ENCODE results near the gene RRP9. TPM values are rescaled to one million over a fixed set of nuclear protein-coding genes. Genes with fewer than 3 reads are reported as not detected.
A peak's percentile ranks its signal among the peaks of the same experiment; 100 is the strongest.

The RRP9 gene
- total RNA-seq, 1 donor from 2014 or later = 32.4 TPM

DNA sequence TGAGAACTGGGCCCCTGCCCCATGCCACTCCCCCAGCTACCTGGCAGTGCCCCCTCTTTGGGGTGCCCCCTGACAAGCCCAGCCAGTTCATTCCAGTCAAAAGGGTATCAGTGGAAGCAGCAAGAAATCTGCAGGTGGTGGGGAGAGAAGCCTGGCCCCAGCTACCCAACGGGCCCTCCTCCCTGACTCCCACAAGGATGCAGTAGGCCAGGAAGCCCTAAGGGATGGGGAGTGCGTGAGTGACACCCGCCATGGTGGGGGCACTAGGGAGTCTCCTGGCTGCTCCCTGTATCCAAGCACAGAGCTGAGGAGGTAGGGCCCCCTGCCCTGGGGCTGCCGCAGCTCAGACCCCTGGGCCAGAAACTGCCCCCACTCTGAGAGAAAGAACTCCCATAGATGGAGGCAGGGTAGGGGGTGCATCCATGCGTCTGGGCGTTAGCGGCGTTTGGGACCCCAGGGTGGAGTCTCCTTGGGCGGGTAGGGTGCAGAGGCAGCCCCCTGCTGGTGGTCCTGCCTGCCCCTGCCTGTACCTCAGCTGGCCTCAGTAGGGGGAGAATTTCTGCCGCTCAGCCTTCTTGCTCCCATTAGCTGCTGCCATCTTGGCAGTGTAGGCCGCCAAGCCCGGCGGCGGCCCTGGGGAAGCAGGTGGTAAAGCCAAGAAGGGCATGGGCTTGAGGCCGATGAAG lies 16.0 kb upstream of the RRP9 start:
- H3K4me1 Mint-ChIP-seq = peaks cover 2% of the 10 kb centered on the region
- H3K36me3 Mint-ChIP-seq (ENCODE audit: low read depth) = no peaks in the 10 kb centered on the region
- H3K27me3 Mint-ChIP-seq = peaks cover 16% of the 10 kb centered on the region
- no peaks in the 10 kb centered on the region for H3K9me3 Mint-ChIP-seq
- no peak for DNase-seq
- ATAC-seq (ENCODE audit: low read depth) = no peak
- intact Hi-C loops (cut with micrococcal nuclease) = no loop called here
- no peak overlapping the region for H3K27ac Mint-ChIP-seq
- CTCF ChIA-PET = interaction anchor here (1.3 kb wide), 1 partner anchor 13 kb away, joined by 3 read pairs; no protein-coding TSS in a partner anchor
- H3K4me3 Mint-ChIP-seq = no peak overlapping the region
- POLR2A ChIA-PET = no interaction called here
- TF ChIP-seq, protein P1, sequence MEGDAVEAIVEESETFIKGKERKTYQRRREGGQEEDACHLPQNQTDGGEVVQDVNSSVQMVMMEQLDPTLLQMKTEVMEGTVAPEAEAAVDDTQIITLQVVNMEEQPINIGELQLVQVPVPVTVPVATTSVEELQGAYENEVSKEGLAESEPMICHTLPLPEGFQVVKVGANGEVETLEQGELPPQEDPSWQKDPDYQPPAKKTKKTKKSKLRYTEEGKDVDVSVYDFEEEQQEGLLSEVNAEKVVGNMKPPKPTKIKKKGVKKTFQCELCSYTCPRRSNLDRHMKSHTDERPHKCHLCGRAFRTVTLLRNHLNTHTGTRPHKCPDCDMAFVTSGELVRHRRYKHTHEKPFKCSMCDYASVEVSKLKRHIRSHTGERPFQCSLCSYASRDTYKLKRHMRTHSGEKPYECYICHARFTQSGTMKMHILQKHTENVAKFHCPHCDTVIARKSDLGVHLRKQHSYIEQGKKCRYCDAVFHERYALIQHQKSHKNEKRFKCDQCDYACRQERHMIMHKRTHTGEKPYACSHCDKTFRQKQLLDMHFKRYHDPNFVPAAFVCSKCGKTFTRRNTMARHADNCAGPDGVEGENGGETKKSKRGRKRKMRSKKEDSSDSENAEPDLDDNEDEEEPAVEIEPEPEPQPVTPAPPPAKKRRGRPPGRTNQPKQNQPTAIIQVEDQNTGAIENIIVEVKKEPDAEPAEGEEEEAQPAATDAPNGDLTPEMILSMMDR (IDR thresholded peaks at IDR 0.05) = no peak

DNA sequence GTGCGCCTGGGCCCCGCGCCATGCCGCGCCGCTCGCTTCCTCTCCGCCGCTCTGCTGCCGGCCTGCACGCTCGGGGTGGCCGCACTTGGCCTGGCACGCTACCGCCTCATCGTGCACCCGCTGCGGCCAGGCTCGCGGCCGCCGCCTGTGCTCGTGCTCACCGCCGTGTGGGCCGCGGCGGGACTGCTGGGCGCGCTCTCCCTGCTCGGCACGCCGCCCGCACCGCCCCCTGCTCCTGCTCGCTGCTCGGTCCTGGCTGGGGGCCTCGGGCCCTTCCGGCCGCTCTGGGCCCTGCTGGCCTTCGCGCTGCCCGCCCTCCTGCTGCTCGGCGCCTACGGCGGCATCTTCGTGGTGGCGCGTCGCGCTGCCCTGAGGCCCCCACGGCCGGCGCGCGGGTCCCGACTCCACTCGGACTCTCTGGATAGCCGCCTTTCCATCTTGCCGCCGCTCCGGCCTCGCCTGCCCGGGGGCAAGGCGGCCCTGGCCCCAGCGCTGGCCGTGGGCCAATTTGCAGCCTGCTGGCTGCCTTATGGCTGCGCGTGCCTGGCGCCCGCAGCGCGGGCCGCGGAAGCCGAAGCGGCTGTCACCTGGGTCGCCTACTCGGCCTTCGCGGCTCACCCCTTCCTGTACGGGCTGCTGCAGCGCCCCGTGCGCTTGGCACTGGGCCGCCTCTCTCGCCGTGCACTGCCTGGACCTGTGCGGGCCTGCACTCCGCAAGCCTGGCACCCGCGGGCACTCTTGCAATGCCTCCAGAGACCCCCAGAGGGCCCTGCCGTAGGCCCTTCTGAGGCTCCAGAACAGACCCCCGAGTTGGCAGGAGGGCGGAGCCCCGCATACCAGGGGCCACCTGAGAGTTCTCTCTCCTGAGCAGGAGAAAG lies 14.4 kb upstream of the RRP9 start:
- TF ChIP-seq, protein P1 (IDR thresholded peaks at IDR 0.05) = no peak
- POLR2A ChIA-PET = no interaction called here
- CTCF ChIA-PET = interaction anchor here (1.3 kb wide), 1 partner anchor 11 kb away, joined by 3 read pairs; no protein-coding TSS in a partner anchor
- Mint-ChIP-seq H3K36me3 (ENCODE audit: low read depth) (no peaks in the 10 kb centered on the region), H3K27me3 (peaks cover 19% of the 10 kb centered on the region), H3K9me3 (no peaks in the 10 kb centered on the region), H3K4me3 (peak overlapping the region; percentile 24), H3K4me1 (peaks cover 2% of the 10 kb centered on the region), H3K27ac (no peak overlapping the region)
- intact Hi-C loops (cut with micrococcal nuclease) = loop anchor here (1.0 kb wide), 2 partner anchors 11 to 14 kb away; partner anchors contain the start of genes PARP3 and PCBP4
- peak; percentile 83 for ATAC-seq (ENCODE audit: low read depth)
- peak; percentile 47 for DNase-seq

DNA sequence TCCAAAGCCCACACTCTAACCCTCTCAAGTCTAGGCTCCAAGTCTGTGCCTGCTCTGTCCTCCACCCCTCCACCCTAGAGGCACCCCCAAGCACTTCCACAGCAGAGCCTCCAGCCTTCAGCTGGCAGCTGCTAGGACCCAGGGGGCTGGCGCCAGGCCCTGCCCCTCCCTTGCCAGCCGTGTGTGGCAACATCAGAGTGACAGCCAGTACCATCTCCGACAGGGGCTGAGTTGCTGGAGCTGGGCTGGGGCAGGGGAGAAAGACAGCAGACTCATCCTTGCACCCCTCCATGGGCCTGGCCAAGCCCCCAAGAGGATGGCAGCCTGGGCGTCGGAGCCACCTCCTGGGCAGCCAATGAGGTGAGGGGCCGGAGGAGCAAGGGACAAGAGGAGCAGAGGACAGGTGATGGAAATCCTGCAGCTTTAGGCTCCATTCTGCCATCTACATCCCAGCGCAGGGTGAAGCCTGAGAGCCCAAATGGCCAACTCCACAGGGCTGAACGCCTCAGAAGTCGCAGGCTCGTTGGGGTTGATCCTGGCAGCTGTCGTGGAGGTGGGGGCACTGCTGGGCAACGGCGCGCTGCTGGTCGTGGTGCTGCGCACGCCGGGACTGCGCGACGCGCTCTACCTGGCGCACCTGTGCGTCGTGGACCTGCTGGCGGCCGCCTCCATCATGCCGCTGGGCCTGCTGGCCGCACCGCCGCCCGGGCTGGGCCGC lies 13.6 kb upstream of the RRP9 start, which contains the start of gene GPR62:
Gene GPR62, plus strand, starts transcription at position 207 of the 718 bp plus-strand sequence. Its CDS starts 272 bp downstream, at position 479.
- POLR2A ChIA-PET = no interaction called here
- no peaks in the 10 kb centered on the region for H3K9me3 Mint-ChIP-seq
- ATAC-seq (ENCODE audit: low read depth) (no peak), DNase-seq (no peak)
- CTCF ChIA-PET = no interaction called here
- peak within 1 kb of the TSS; percentile 24 for H3K4me3 Mint-ChIP-seq
- H3K36me3 Mint-ChIP-seq (ENCODE audit: low read depth) = no peaks in the 10 kb centered on the region
- H3K27me3 Mint-ChIP-seq = peaks cover 19% of the 10 kb centered on the region
- no peak within 1 kb of the TSS for H3K27ac Mint-ChIP-seq
- intact Hi-C loops (cut with micrococcal nuclease) = no loop called here
- peaks cover 2% of the 10 kb centered on the region for H3K4me1 Mint-ChIP-seq
- TF ChIP-seq, protein P1 (IDR thresholded peaks at IDR 0.05) = no peak

DNA sequence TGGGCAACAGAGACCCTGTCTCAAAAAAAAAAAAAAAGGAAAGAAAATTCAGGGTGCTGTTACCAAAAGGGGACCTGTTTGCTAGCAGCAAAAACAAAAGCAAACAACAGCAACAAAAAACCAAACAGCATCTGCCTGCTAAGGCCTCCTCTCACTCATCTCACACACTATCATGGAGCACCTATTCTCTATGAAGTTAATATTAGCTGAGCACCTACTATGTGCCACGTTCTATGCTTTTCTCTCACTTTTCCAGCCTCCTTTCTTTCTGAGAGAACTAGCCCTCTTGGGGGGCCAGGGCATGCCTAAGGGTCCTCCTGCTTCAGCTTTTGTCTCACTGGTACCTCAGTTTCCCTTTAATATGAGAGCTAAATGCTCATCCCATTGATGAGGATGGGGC lies 13.0 kb upstream of the RRP9 start:
- intact Hi-C loops (cut with micrococcal nuclease) = no loop called here
- no peak overlapping the region for H3K4me3 Mint-ChIP-seq
- H3K27me3 Mint-ChIP-seq = peaks cover 19% of the 10 kb centered on the region
- H3K27ac Mint-ChIP-seq = no peak overlapping the region
- no peak for DNase-seq
- H3K36me3 Mint-ChIP-seq (ENCODE audit: low read depth) = no peaks in the 10 kb centered on the region
- peaks cover 2% of the 10 kb centered on the region for H3K4me1 Mint-ChIP-seq
- H3K9me3 Mint-ChIP-seq = no peaks in the 10 kb centered on the region
- CTCF ChIA-PET = interaction anchor here (0.9 kb wide), 1 partner anchor 19 kb away, joined by 4 read pairs; the partner anchor contains the start of gene ABHD14B
- ATAC-seq (ENCODE audit: low read depth) = no peak
- TF ChIP-seq, protein P1 (IDR thresholded peaks at IDR 0.05) = no peak
- POLR2A ChIA-PET = interaction anchor here (0.7 to 0.9 kb wide), 2 partner anchors 28 to 1616 kb away, joined by 3 to 5 read pairs; no protein-coding TSS in a partner anchor
